ENCODE data around the gene BAK1.

BAK1 gene

GRCh38 chr6:33613795-33614168 lies 33.7 kb upstream of the BAK1 start:
- H3K4me3 ChIP-seq (ENCODE audit: low read depth, low read length) = no peak overlapping the region
- no peak for TF ChIP-seq CTCF (IDR thresholded peaks at IDR 0.05; ENCODE audit: low read depth, low read length)

GRCh38 chr6:33613146-33613794 lies 33.2 kb upstream of the BAK1 start:
- H3K4me3 ChIP-seq (ENCODE audit: low read depth, low read length) = no peak overlapping the region
- TF ChIP-seq CTCF (IDR thresholded peaks at IDR 0.05; ENCODE audit: low read depth, low read length) = no peak

GRCh38 chr6:33610779-33611732 lies 31.0 kb upstream of the BAK1 start:
- no peak overlapping the region for H3K4me3 ChIP-seq (ENCODE audit: low read depth, low read length)
- no peak for TF ChIP-seq CTCF (IDR thresholded peaks at IDR 0.05; ENCODE audit: low read depth, low read length)

GRCh38 chr6:33610067-33610466 lies 30.0 kb upstream of the BAK1 start:
- H3K4me3 ChIP-seq (ENCODE audit: low read depth, low read length) = no peak overlapping the region
- TF ChIP-seq CTCF (IDR thresholded peaks at IDR 0.05; ENCODE audit: low read depth, low read length) = no peak

- TF ChIP-seq CTCF (IDR thresholded peaks at IDR 0.05; ENCODE audit: low read depth, low read length) = no peak
- H3K4me3 ChIP-seq (ENCODE audit: low read depth, low read length) = no peak overlapping the region
These were observed 29.5 kb upstream of the BAK1 start for GRCh38 chr6:33609528-33609927.

- no peak for TF ChIP-seq CTCF (IDR thresholded peaks at IDR 0.05; ENCODE audit: low read depth, low read length)
- H3K4me3 ChIP-seq (ENCODE audit: low read depth, low read length) = no peak overlapping the region
These were observed 28.9 kb upstream of the BAK1 start for GRCh38 chr6:33609019-33609418.

- H3K4me3 ChIP-seq (ENCODE audit: low read depth, low read length) = no peak overlapping the region
- no peak for TF ChIP-seq CTCF (IDR thresholded peaks at IDR 0.05; ENCODE audit: low read depth, low read length)
These were observed 27.7 kb upstream of the BAK1 start for GRCh38 chr6:33607784-33608161.
